AG04450 (cell line): ENCODE data around the gene HPRT1. TPM values are rescaled to one million over a fixed set of nuclear protein-coding genes. Genes with fewer than 3 reads are reported as not detected.
A peak's percentile ranks its signal among the peaks of the same experiment; 100 is the strongest.

ENCODE experiments used
- CTCF ChIA-PET: fragments of 300-600, 350-600 bp; formaldehyde crosslinking; extraction: SDS; loops from one replicate; lab custom pipeline; 2022; ENCODE audit warnings: antibody characterized with exemption, inconsistent platforms; lab: Charles Lee
- POLR2A ChIA-PET: fragments of 350-600 bp; formaldehyde crosslinking; extraction: SDS; loops from one replicate; lab custom pipeline; 2021; ENCODE audit warnings: antibody characterized with exemption, inconsistent platforms; lab: Yijun Ruan, JAX
- DNase-seq: peaks from one replicate; pipeline ENCODE4 v3.0.0-alpha.2; 2011; ENCODE audit warnings: low read depth, low spot score
- H3K27ac ChIP-seq: one replicate; pipeline ENCODE4 v1.5.1; 2012; ENCODE audit warnings: low read depth, low read length, control low read depth
- H3K27me3 ChIP-seq: one replicate; pipeline ENCODE4 v1.6.0; 2012; ENCODE audit warnings: low read length; ENCODE audit not compliant: control insufficient read depth, insufficient read depth
- H3K4me3 ChIP-seq: 2 replicates; pipeline ENCODE4 v1.5.1; 2011; ENCODE audit warnings: mild to moderate bottlenecking, low read depth, low read length, control low read depth
- H3K9me3 ChIP-seq: 2 replicates; pipeline ENCODE4 v1.5.1; 2012; ENCODE audit warnings: low read length; ENCODE audit not compliant: control insufficient read depth, insufficient read depth
- polyA plus RNA-seq: library from polyadenylated mRNA; depleted of rRNA; stranded (reverse); fragments of >200 nt; gene quantifications from 2 replicates; pipeline ENCODE4 v1.2.3, GENCODE V29; 2011
- TF ChIP-seq, protein P1 (sequence below): IDR thresholded peaks from 2 replicates; pipeline ENCODE4 v1.5.1; 2011; ENCODE audit warnings: low read depth, low read length, control low read depth, inconsistent platforms

Gene HPRT1
- polyA plus RNA-seq, 1 experiment: 32.8 TPM

DNA sequence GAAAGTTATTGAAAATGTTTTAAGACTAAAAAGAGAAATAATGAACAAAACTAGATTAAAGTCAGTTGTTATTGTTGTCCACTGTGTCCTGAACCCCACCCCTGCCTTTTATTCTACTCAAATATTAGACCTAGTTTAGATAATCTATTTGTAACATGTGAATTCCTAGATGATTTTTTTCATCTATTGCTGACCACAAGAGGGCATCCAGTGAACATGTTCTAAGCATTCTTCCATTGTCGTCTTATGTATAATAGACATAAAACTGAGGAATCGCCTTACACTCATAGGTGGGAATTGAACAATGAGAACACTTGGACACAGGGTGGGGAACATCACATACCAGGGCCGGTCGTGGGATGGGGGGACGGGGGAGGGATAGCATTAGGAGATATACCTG lies 36.4 kb upstream of the HPRT1 start:
- POLR2A ChIA-PET: interaction anchor here (0.6 kb wide), 1 partner anchor 32 kb away, joined by 4 read pairs; no protein-coding TSS in a partner anchor
- Histone ChIP-seq H3K27ac (no peak overlapping the region), H3K27me3 (no peaks in the 10 kb centered on the region), H3K9me3 (no peaks in the 10 kb centered on the region), H3K4me3 (no peak overlapping the region)
- no peak for DNase-seq
- CTCF ChIA-PET: interaction anchor here (0.7 to 1.9 kb wide), 7 partner anchors 9 to 458 kb away, joined by 3 to 17 read pairs (median 5); no protein-coding TSS in a partner anchor
- TF ChIP-seq, protein P1, sequence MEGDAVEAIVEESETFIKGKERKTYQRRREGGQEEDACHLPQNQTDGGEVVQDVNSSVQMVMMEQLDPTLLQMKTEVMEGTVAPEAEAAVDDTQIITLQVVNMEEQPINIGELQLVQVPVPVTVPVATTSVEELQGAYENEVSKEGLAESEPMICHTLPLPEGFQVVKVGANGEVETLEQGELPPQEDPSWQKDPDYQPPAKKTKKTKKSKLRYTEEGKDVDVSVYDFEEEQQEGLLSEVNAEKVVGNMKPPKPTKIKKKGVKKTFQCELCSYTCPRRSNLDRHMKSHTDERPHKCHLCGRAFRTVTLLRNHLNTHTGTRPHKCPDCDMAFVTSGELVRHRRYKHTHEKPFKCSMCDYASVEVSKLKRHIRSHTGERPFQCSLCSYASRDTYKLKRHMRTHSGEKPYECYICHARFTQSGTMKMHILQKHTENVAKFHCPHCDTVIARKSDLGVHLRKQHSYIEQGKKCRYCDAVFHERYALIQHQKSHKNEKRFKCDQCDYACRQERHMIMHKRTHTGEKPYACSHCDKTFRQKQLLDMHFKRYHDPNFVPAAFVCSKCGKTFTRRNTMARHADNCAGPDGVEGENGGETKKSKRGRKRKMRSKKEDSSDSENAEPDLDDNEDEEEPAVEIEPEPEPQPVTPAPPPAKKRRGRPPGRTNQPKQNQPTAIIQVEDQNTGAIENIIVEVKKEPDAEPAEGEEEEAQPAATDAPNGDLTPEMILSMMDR: peak; percentile 45

DNA sequence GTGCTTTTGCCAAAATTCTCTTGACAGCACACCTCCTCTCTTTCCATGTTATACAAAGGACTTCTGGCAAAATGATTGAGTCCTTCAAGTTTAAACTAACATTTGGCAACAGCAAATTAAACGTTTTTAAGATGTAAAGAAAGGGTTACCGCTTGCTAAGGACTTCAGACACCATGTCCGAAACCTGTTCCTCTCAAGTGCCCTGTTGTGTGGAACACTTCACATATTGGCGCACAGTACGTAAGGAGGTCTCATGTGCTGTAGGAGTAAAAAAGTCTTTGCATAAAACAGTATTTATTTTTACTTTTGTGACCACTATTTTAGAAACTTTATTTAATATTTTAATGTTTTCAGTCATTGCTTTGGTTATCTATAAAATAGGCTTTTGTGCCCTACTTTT lies 33.7 kb upstream of the HPRT1 start:
- ChIA-PET CTCF (no interaction called here), POLR2A (no interaction called here)
- Histone ChIP-seq H3K4me3 (no peak overlapping the region), H3K9me3 (no peaks in the 10 kb centered on the region), H3K27me3 (no peaks in the 10 kb centered on the region), H3K27ac (no peak overlapping the region)
- DNase-seq: no peak
- TF ChIP-seq, protein P1: no peak

DNA sequence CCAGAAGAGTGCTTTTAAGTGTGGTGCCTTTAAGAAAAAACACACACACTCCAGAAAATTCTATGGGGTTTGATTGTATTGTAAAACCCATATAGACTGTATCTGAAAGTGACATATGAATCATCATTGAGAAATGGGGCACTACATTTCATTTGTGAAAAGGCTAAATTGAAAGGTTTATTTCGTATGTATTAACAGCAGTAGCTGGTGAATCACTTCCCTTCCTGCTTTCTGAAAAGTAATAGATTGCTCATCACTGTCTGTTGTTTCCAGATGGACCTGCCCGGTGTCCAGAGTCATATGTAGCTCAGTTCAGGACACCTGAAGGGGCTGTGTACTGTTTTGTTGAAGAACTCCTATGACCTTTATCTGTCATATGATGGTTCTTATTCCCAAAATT lies 28.1 kb upstream of the HPRT1 start:
- POLR2A ChIA-PET: interaction anchor here (0.6 kb wide), 1 partner anchor 480 kb away, joined by 3 read pairs; no protein-coding TSS in a partner anchor
- Histone ChIP-seq H3K27me3 (no peaks in the 10 kb centered on the region), H3K27ac (no peak overlapping the region), H3K4me3 (no peak overlapping the region), H3K9me3 (no peaks in the 10 kb centered on the region)
- CTCF ChIA-PET: interaction anchor here (0.6 to 2.4 kb wide), 2 partner anchors 8 to 1596 kb away, joined by 7 to 17 read pairs; no protein-coding TSS in a partner anchor
- TF ChIP-seq, protein P1: no peak
- DNase-seq: no peak

DNA sequence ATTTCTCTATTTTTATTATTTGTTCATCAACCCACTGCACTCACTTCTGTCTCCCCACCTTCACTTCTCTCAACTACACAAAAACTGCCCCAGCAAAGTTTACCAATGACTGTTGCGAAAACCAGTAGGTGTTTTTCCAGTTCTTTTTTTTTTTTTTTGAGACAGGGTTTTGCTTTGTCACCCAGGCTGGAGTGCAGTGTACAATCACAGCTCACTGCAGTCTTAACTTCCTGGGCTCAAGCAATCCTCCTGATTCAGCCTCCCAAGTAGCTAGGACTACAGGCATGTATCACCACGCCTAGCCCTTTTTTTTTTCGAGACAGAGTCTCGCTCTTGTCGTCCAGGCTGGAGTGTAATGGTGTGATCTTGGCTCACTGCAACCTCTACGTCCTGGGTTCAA lies 24.1 kb upstream of the HPRT1 start:
- CTCF ChIA-PET: no interaction called here
- Histone ChIP-seq H3K27ac (no peak overlapping the region), H3K27me3 (no peaks in the 10 kb centered on the region), H3K4me3 (no peak overlapping the region), H3K9me3 (no peaks in the 10 kb centered on the region)
- DNase-seq: no peak
- TF ChIP-seq, protein P1: no peak
- POLR2A ChIA-PET: no interaction called here

DNA sequence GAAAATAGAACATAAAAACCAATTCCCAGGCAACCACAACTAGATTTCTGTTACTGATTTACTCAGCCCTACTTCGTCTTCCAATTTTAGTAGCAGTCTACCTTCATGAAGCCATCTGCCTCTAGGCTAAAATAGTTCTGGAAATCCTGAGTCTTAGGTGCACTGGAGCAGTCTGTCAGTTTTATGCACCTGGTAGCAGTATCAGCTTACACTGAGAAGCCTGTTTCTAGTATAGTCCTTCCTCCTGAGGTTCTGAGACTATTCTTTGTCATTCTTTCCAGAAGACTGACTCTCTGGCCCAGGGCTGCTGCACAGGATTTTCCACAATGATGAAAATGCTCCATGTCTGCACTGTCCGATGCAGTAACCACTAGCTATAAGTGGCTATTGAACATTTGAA lies 16.9 kb upstream of the HPRT1 start:
- ChIA-PET POLR2A (no interaction called here), CTCF (no interaction called here)
- Histone ChIP-seq H3K9me3 (no peaks in the 10 kb centered on the region), H3K4me3 (no peak overlapping the region), H3K27me3 (no peaks in the 10 kb centered on the region), H3K27ac (no peak overlapping the region)
- TF ChIP-seq, protein P1: no peak
- no peak for DNase-seq
